Nephron progenitor cell (in vitro differentiated cells): ENCODE results near the gene ELMO3.

Experiments used
- DNase-seq: peaks from one replicate; pipeline ENCODE4 v3.0.0; 2021
- H3K27ac Mint-ChIP-seq: 2 replicates; pipeline ENCODE4 v1.8.0; 2021; ENCODE audit warnings: mild to moderate bottlenecking, moderate library complexity, mixed read lengths
- H3K27me3 Mint-ChIP-seq: 2 replicates; pipeline ENCODE4 v1.8.0; 2021; ENCODE audit warnings: mild to moderate bottlenecking, low read depth, mixed read lengths; ENCODE audit not compliant: poor library complexity
- H3K36me3 Mint-ChIP-seq: 2 replicates; pipeline ENCODE4 v1.8.0; 2021; ENCODE audit warnings: low read depth, mixed read lengths
- H3K4me1 Mint-ChIP-seq: 2 replicates; pipeline ENCODE4 v1.8.0; 2021; ENCODE audit warnings: mixed read lengths
- H3K4me3 Mint-ChIP-seq: 2 replicates; pipeline ENCODE4 v1.8.0; 2021; ENCODE audit warnings: mild to moderate bottlenecking, moderate library complexity, mixed read lengths
- H3K9me3 Mint-ChIP-seq: 2 replicates; pipeline ENCODE4 v1.8.0; 2021; ENCODE audit warnings: mild to moderate bottlenecking, moderate library complexity, mixed read lengths
- TF ChIP-seq, protein P1 (sequence below): fragments of 200-600 bp; sonication (generic); IDR thresholded peaks from 2 replicates; pipeline ENCODE4 v1.5.0; 2021; ENCODE audit warnings: antibody characterized with exemption

The ELMO3 gene

DNA sequence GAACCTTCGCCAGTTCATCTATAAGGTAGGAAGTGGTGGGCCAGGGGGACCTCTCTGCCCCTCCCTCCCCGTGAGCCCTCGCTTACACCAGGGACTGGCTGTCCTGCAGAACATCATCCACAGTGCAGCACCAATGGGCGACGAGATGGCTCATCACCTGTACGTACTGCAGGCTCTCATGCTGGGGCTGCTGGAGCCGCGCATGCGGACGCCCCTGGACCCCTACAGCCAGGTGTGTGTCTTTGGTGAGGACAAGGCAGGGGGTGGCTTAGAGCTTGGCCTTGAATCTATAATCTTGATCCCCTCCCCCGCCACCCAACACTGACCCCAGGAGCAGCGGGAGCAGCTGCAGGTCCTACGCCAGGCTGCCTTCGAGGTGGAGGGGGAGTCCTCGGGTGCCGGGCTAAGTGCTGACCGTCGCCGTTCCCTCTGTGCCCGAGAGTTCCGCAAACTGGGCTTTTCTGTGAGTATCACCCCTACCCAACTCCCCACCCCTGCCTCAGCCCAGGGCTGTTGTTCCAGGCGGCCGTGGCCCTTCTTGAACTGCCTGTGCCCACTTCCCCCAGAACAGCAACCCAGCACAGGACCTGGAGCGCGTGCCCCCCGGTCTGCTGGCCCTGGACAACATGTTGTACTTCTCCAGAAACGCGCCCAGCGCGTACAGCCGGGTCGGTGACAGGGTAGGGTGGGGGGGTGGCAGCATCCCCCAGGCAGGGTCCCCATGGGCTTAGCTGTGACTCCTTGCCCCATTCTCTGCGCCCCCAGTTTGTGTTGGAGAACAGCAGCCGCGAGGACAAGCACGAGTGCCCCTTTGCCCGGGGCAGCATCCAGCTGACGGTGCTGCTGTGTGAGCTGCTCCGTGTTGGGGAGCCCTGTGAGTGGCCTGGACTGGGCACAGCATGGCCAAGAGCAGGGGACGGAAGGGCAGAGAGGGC, 2.7 kb downstream of the ELMO3 start:
- Mint-ChIP-seq H3K27me3 (peaks cover 20% of the 10 kb centered on the region), H3K4me1 (peaks cover 8% of the 10 kb centered on the region), H3K27ac (no peak overlapping the region), H3K36me3 (peaks cover 10% of the 10 kb centered on the region), H3K4me3 (no peak overlapping the region), H3K9me3 (no peaks in the 10 kb centered on the region)
- TF ChIP-seq, protein P1, sequence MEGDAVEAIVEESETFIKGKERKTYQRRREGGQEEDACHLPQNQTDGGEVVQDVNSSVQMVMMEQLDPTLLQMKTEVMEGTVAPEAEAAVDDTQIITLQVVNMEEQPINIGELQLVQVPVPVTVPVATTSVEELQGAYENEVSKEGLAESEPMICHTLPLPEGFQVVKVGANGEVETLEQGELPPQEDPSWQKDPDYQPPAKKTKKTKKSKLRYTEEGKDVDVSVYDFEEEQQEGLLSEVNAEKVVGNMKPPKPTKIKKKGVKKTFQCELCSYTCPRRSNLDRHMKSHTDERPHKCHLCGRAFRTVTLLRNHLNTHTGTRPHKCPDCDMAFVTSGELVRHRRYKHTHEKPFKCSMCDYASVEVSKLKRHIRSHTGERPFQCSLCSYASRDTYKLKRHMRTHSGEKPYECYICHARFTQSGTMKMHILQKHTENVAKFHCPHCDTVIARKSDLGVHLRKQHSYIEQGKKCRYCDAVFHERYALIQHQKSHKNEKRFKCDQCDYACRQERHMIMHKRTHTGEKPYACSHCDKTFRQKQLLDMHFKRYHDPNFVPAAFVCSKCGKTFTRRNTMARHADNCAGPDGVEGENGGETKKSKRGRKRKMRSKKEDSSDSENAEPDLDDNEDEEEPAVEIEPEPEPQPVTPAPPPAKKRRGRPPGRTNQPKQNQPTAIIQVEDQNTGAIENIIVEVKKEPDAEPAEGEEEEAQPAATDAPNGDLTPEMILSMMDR = no peak
- no peak for DNase-seq

DNA sequence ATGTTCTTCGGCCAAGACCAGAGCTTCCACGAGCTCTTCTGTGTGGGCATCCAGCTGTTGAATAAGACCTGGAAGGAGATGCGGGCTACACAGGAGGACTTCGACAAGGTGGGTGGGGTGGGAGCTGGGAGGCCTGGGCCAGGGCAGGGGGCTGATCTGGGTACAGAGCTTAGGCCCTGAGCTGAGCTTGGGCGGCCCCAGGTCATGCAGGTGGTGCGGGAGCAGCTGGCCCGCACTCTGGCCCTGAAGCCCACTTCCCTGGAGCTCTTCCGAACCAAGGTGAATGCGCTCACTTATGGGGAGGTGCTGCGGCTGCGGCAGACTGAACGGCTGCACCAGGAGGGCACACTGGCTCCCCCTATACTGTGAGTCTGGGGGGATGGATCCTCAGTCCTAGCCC, 3.5 kb downstream of the ELMO3 start:
- peaks cover 8% of the 10 kb centered on the region for H3K4me1 Mint-ChIP-seq
- DNase-seq = no peak
- peaks cover 19% of the 10 kb centered on the region for H3K27me3 Mint-ChIP-seq
- no peak overlapping the region for H3K27ac Mint-ChIP-seq
- no peak overlapping the region for H3K4me3 Mint-ChIP-seq
- no peaks in the 10 kb centered on the region for H3K9me3 Mint-ChIP-seq
- H3K36me3 Mint-ChIP-seq = peaks cover 6% of the 10 kb centered on the region
- TF ChIP-seq, protein P1 = no peak

DNA sequence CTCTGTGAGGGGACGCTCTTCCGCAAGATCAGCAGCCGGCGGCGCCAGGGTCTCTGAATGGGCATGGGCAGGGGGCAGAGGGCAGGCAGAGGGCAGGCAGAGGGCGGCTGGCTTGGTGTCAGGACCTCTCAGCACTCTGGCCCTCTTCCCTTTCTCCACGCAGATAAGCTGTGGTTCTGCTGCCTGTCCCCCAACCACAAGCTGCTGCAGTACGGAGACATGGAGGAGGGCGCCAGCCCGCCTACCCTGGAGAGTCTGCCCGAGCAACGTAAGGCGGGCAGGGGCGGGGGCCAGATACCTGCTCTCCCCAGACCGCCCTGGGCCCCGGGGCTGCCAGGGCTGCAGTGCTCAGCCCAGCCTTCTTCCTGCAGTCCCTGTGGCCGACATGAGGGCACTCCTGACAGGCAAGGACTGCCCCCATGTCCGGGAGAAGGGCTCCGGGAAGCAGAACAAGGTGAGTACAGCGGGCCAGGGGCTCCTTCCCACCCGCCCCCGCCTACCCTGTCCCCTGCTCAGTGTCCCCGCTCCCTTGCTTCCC, 4.1 kb downstream of the ELMO3 start:
- TF ChIP-seq, protein P1 = no peak
- H3K27me3 Mint-ChIP-seq = peaks cover 15% of the 10 kb centered on the region
- no peaks in the 10 kb centered on the region for H3K9me3 Mint-ChIP-seq
- H3K4me3 Mint-ChIP-seq = no peak overlapping the region
- H3K4me1 Mint-ChIP-seq = peaks cover 8% of the 10 kb centered on the region
- H3K27ac Mint-ChIP-seq = no peak overlapping the region
- H3K36me3 Mint-ChIP-seq = peaks cover 5% of the 10 kb centered on the region
- no peak for DNase-seq

DNA sequence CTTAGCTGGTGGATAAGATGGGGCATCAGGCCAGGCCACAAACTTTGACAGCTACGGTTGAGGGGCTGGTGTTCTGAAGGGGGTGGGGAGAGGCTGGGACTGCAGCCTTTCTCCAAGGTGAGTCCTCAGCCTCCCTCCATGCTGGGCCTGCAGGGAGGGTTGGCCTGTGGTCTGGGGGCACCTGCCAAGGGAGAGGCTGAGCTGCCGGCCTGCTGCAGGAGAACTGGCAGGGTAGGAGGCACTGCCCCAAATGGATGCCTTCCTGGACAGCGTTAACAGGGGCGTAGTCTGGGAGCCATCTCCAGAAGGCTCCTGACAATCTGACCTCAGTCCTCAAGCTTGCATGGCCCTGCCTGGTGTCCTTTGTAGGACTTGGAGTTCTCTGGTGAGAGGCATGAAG, 5.1 kb downstream of the ELMO3 start:
- DNase-seq = no peak
- Mint-ChIP-seq H3K36me3 (no peaks in the 10 kb centered on the region), H3K27me3 (peaks cover 11% of the 10 kb centered on the region), H3K4me1 (peaks cover 8% of the 10 kb centered on the region), H3K27ac (no peak overlapping the region), H3K4me3 (no peak overlapping the region), H3K9me3 (no peaks in the 10 kb centered on the region)
- TF ChIP-seq, protein P1 = no peak

DNA sequence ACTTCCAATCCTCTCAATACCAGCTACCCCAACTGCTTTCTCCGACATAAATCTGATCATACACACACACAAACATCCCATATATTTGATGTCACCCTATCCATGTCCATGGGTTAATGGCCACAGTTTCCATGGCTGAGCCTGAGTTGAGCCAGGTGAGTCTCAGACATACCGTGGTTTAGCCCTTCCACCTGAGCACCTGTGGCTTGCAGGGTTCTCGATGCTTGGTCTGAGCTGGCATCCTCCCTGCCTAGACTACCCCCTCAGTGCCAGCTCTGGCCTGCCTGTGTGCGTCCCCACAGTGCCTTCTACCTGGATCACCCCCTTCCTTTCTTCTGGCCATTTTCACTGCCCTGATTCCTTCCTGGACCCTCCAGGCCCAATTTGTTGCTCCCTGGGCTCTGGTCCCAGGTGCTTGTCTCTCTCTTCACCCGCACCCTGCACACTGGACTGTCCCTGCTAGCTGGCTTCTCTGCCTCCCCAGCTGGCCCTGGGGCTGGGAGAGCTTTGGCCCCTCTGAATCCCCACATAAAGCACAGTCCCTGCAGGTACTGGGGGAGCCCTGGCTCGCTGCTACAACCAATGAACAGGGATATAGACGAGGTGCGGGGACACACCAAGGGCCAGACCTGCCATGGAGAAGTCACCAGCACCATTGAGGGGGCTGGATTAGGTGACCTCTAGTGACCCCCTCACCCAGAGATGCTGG, 7.4 kb downstream of the ELMO3 start:
- peak overlapping the region; percentile 68 for H3K27ac Mint-ChIP-seq
- no peaks in the 10 kb centered on the region for H3K4me1 Mint-ChIP-seq
- H3K36me3 Mint-ChIP-seq = no peaks in the 10 kb centered on the region
- H3K4me3 Mint-ChIP-seq = no peak overlapping the region
- TF ChIP-seq, protein P1 = no peak
- no peaks in the 10 kb centered on the region for H3K9me3 Mint-ChIP-seq
- H3K27me3 Mint-ChIP-seq = peaks cover 4% of the 10 kb centered on the region
- DNase-seq = no peak
